ENCODE data around the gene NONO. TPM values are rescaled to one million over a fixed set of nuclear protein-coding genes. Genes with fewer than 3 reads are reported as not detected.

Gene NONO
- total RNA-seq, 1 donor: 462 TPM

- no peak overlapping the region for H3K4me3 ChIP-seq (ENCODE audit: low read depth, low read length)
- DNase-seq (ENCODE audit: low read depth): no peak
- TF ChIP-seq CTCF (IDR thresholded peaks at IDR 0.05; ENCODE audit: insufficient read depth, low read depth, low read length): no peak
These were observed 38.3 kb upstream of the NONO start for GRCh38 chrX:71245159-71245558.

- no peak for DNase-seq (ENCODE audit: low read depth)
These were observed 32.6 kb upstream of the NONO start for GRCh38 chrX:71250841-71251240.

GRCh38 chrX:71251466-71251973 is 31.9 kb upstream of the NONO start:
- H3K4me3 ChIP-seq (ENCODE audit: low read depth, low read length): no peak overlapping the region
- peak; percentile 14 for DNase-seq (ENCODE audit: low read depth)
- TF ChIP-seq CTCF (IDR thresholded peaks at IDR 0.05; ENCODE audit: insufficient read depth, low read depth, low read length): no peak

More at GRCh38 chrX:71250841-71251240, 32.6 kb upstream of the NONO start:
- no peak for TF ChIP-seq CTCF (IDR thresholded peaks at IDR 0.05; ENCODE audit: insufficient read depth, low read depth, low read length)
- H3K4me3 ChIP-seq (ENCODE audit: low read depth, low read length): no peak overlapping the region

- peak overlapping the region; percentile 84 for H3K4me3 ChIP-seq (ENCODE audit: low read depth, low read length)
- DNase-seq (ENCODE audit: low read depth): no peak
- no peak for TF ChIP-seq CTCF (IDR thresholded peaks at IDR 0.05; ENCODE audit: insufficient read depth, low read depth, low read length)
These were observed 31.2 kb upstream of the NONO start for GRCh38 chrX:71252221-71252620.

- peak overlapping the region; percentile 84 for H3K4me3 ChIP-seq (ENCODE audit: low read depth, low read length)
- TF ChIP-seq CTCF (IDR thresholded peaks at IDR 0.05; ENCODE audit: insufficient read depth, low read depth, low read length): peak; percentile 45
- peak; percentile 18 for DNase-seq (ENCODE audit: low read depth)
These were observed 30.0 kb upstream of the NONO start for GRCh38 chrX:71253253-71254091.

- no peak for TF ChIP-seq CTCF (IDR thresholded peaks at IDR 0.05; ENCODE audit: insufficient read depth, low read depth, low read length)
- peak; percentile 80 for DNase-seq (ENCODE audit: low read depth)
- peak within 1 kb of the TSS; percentile 84 for H3K4me3 ChIP-seq (ENCODE audit: low read depth, low read length)
These were observed 29.1 kb upstream of the NONO start, which contains the start of gene ZMYM3 for GRCh38 chrX:71254092-71254963. Gene ZMYM3 (minus strand): TSS chrX:71254140. CDS start chrX:71253255, 885 bp downstream.

Data from fibroblast of villous mesenchyme (primary cell).